D341Med (cell line): ENCODE data around the gene CALB2.

Experiments
- DNase-seq: peaks from one replicate; pipeline ENCODE4 v3.0.0; 2012; ENCODE audit warnings: low spot score

The CALB2 gene

GRCh38 chr16:71426880-71427615 is 68.5 kb downstream of the CALB2 start:
- no peak for DNase-seq

DNA sequence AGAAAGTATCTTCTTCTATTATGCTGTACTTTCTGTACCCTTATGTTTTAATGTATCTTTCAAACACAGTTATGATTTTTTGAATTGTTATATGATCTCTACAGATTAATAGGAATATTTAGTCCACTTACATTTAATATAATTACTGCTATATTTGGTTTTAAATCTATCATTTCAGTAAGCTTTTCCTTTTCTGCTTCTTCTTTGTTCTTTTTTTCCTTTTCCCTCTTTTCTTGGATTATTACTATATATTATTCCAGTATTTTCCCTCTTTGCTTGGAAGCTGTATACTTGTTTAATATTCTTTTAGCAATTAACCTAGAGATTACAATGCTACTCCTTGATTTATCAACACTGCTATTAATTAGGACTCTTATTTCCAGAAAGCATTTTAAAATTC is 69.9 kb downstream of the CALB2 start:
- DNase-seq = no peak

DNA sequence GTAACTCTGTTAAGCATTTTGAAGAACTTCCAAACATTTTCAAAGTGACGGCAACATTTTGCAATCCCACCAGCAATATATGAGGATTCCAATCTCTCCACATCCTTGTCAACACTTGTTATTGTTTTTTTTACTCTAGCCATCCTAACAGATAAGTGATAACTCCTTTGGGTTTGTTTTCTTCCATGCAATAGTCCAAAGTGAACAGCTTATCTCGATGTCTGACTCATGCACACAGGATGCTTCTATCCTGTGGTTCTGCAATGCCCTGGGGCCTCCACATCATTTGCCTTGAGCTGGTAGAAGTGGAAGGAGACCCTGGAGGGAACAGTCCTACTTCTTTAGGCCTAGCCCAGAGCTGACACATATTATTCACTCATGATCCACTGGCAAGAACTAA is 70.4 kb downstream of the CALB2 start:
- DNase-seq = no peak

DNA sequence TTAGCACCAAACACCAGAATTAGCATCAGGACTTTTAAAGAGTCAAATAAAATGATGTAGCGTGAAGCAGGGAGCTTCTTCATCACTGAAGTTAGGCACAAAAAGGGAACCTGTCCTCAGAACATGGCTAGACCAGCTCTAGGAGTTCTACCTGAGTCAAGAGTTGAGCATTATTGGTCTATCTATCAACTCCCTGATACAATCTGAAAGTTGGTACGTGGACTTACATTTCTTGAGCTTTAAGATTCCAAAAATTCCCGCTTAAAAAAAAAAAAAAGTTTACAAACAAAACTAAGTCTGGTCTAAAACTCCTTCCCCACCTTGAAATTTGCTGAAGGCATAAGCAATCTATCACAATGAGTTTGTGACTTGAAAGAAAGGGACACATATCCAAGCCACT is 71.1 kb downstream of the CALB2 start:
- DNase-seq = no peak

DNA sequence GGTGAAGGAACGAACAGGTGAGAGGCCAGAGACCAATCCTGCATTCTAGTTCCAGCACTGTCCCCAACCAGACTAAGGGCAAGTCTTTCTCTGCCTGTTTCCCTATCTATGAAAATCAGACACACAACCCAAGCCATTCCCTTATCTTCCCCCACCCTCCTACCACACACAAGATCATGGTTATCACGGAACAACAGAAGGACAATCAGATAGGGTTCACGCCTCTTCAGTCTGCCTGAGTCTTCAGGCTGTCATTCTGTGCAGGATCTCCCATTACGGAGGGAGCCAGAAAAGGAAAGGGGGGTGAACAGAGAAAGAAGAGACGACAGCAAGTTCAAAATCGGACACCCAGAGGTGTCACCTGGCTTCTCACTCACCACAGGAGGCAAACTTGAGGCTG is 72.2 kb downstream of the CALB2 start:
- no peak for DNase-seq

DNA sequence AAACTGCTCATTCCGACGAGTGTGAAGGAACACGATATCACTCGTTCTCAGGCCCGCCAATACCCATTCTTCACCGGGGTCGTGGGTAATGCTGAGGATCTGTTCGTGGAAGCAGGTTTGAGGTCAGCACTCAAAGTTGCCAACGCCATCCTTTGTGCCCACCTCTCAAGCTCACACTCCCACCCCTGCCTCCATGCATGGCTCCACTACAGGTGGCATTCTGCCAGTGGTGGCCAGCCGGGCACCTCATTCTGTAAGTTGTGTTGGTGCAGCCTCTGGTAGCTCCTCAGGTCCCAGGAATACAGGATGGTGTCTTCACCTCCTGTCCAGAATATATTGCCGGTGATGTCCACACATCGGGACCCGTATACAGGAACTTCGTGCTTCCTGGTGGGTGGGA is 72.7 kb downstream of the CALB2 start:
- no peak for DNase-seq

- DNase-seq = no peak
Measured at GRCh38 chr16:71431991-71432390, 73.5 kb downstream of the CALB2 start.

DNA sequence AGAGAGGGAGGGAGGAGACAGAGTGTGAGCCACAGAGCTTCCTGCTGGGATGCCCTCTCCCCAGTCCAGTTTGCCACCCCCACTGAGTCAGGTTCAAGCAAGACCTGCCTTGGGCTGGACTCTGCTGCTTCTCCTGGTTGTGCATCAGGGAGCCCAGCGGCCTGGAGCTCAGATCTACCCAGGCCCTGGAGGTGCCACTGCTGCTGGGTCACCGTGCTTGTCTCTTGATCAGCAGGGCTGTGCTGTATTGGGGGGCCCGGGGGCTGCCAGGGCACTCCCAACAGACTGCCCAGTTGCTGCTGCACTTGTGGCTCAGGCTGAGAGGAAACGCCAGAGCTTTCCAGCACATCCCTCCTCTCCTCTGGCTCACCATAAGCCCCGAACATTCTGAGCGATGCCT is 74.4 kb downstream of the CALB2 start:
- no peak for DNase-seq

- no peak for DNase-seq
Measured at GRCh38 chr16:71436473-71436872, 78.0 kb downstream of the CALB2 start.

DNA sequence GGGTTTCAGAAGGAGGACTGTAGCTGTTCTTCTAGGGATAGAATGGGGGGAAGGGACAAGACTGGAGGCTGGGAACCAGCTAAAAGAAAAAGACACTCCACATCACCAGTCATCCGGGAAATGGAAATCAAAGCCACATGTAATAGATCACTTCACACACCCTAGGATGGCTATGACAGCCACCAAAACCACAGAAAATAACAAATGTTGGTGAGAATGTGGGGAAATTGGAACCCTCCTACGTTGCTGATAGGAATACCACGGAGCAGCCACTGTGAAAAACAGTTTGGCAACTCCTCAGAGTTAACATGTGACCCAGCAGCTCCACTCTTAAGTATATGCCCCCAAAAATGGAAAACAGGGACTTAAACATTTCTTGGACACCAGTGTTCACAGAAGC is 81.0 kb downstream of the CALB2 start:
- no peak for DNase-seq
